SH-SY5Y (cell line): ENCODE data around the gene KLK1.

ENCODE experiments used
- GATA2 ChIP-seq: IDR thresholded peaks from 2 replicates; pipeline ENCODE4 v1.6.1; 2011; ENCODE audit warnings: mild to moderate bottlenecking, low read depth, low read length
- GATA3 ChIP-seq: IDR thresholded peaks from 2 replicates; pipeline ENCODE4 v1.6.1; 2011; ENCODE audit warnings: low read depth, mild to moderate bottlenecking, low read length, moderate library complexity

Gene KLK1

GRCh38 chr19:50804420-50805272 is 18.9 kb downstream of the KLK1 start:
- TF ChIP-seq GATA3 (no peak), GATA2 (no peak)

GRCh38 chr19:50803633-50804419 is 19.8 kb downstream of the KLK1 start:
- TF ChIP-seq GATA2: no peak
- no peak for TF ChIP-seq GATA3

GRCh38 chr19:50801107-50801506 is 22.5 kb downstream of the KLK1 start:
- no peak for TF ChIP-seq GATA3
- no peak for TF ChIP-seq GATA2

DNA sequence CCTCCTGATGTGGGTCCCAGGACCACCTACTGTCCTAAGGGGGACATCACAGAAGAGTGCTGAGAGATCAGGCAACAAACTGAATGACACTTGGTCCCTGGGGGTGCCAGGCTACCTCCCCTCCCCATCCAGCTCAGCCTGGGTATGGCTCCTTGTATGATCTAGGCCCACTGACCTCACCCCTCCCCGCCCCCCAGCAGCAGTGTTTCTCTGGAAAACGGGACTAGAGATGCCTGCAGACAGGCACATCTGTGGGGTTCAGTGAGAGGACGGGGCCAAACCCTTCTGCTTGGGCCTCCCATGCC is 24.1 kb downstream of the KLK1 start:
- no peak for TF ChIP-seq GATA2
- TF ChIP-seq GATA3: no peak

DNA sequence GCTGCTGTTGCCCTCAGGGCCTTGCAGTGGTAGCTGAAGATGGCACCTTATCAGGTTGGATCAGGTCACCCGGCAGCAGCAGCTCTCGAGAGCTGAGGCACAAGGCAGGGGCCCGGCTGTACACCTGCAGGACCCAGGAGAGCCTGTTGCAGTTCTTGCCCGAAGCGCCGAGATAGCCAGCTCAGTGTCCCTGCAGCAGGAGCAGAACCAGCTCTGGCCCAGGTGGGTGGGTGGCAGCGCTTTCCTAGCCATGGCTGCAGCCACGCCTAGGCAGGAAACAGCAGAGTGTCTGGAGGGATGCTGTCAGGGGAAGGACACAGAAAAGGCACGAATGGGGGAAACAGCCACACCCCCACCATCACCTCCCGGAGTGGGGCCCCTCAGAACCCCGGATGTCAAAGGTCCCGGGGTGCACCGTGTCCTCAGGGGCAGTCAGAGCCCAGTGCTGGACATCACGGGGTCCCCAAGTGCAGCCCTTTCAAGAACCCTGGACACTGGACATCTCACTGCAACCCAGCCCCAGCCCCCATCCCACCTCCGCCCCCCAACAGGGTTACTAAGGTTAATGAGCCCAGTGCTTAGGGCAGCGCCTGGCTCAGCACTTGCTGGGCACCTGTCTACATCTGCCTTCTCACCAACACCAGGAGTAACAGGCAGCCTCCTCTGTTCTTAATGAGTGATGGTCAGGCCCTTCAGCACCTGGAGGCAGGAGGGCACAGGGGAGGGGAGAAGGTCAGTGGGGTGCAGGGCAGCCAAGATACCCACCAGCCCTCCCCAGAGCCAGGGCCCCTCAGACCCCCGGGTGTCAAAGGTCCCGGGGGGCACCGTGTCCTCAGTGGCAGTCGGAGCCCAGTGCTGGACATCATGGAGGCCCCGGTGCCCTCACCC is 24.7 kb downstream of the KLK1 start:
- no peak for TF ChIP-seq GATA3
- no peak for TF ChIP-seq GATA2

- TF ChIP-seq GATA2: no peak
- no peak for TF ChIP-seq GATA3
Measured at GRCh38 chr19:50797781-50798658, 25.6 kb downstream of the KLK1 start.

- TF ChIP-seq GATA2: no peak
- TF ChIP-seq GATA3: no peak
Measured at GRCh38 chr19:50797429-50797780, 26.2 kb downstream of the KLK1 start.

DNA sequence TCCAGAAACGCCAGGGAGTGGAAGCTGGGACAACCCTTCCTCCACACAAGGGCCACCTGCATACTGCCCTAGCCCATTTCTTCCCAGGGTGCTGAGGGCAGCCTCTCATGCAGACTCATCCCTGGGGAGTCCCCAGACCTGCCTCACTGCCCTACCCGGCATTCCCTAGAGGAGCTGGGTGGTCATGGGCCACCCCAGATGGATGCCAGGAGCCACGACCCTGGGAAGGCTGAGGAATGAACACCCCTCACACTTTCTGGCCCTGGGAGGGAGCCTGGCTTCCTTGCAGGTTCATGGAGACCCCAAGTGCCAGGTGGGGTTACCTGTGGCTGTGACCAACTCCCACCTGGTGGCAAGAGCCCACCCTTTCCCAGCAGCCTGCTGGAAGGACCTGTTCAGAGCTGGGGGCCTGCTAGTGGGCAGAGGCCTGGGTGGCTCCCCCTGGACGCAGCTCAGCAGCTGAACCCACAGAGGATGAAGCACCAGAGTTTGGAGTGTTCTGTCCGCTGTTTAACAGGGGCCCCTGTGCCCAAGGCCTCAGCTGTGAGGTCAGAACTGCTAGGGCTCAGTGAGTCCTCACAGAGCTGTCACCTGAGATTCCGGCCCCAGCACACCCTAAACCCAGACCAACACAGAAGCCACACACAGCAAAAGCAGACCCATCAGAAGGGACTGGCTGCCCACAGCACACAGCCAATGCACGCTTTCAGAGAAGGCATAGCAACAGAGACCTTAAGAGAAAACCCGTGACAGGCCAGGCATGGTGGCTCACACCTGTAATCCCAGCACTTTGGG is 26.8 kb downstream of the KLK1 start:
- TF ChIP-seq GATA3 (no peak), GATA2 (no peak)

- TF ChIP-seq GATA3 (no peak), GATA2 (no peak)
Measured at GRCh38 chr19:50796128-50796633, 27.4 kb downstream of the KLK1 start.

DNA sequence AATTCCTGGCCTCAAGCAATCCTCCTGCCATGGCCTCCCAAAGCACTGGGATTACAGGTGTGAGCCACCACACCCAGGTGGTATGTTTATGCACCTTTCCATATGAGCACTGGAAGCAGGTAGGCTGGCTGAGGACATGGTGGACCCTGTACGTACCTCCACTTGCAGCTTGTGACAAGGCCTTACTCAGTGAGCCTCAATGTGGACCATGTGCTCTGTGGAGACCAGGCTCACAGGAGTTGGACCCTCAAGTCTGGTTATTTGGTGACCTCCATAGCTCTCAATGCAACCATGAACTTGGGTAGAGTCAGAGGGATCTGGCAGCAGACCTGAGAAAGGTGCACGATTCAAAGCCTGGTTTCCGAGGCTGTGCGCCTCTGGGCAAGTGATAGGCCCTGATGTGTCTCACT is 27.9 kb downstream of the KLK1 start:
- no peak for TF ChIP-seq GATA2
- TF ChIP-seq GATA3: no peak

DNA sequence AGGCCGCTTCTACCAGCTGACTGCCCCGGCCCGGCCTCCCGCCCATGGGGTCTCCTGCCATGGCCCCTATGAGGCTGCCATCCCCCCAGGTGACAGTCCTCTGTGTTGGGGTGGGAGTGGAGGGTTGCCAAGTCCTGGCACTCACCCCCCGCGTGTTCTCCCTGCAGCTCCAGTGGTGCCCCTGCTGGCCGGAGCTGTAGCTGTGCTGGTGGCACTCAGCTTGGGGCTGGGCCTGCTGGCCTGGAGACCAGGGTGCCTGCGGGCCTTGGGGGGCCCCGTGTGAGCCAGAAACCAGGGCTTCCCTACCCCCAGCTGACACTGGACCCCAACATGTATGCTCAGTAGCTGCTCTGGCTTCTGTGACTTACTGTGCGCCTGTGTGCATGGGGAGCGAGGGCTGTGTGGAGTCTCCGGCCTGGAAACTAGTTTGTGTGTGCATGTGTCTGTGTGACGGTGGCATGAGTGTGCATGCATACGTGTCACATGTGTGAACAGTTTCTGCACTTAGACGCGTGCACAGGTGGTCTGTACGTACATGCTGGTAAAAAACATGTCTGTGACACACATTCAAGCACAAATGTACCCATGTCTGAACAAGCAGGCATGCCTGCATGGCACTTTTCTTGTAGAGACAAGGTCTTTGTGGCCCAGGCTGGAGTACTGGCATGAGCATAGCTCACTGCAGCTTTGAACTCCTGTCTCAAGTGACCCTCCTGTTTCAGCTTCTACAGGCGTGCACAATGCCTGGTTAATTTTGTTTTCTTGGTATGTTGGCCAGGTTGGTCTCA is 28.5 kb downstream of the KLK1 start:
- no peak for TF ChIP-seq GATA3
- TF ChIP-seq GATA2: no peak
